Breast epithelium (tissue), 4 donors: Measurements from ENCODE around the gene SLC25A14. TPM values are rescaled to one million over a fixed set of nuclear protein-coding genes. Genes with fewer than 3 reads are reported as not detected.
"Not testable (repeated sequence)": the region's sequence is repeated elsewhere in the genome, so short reads cannot be mapped to it uniquely, and the experiment has no call there.

Source experiments
- DNase-seq, 2 donors: peaks; one replicate each; pipeline ENCODE4 v3.0.0-alpha.2; 2019; ENCODE audit warnings: low spot score in 2 of 2
- H3K27ac ChIP-seq, 2 donors: fragments of 200-600 bp; sonication (generic) in 1 of 2; one replicate each; pipeline ENCODE4 v1.5.1; 2016 to 2019; ENCODE audit warnings: mild to moderate bottlenecking in 1 of 2
- H3K27me3 ChIP-seq, 2 donors: fragments of 200-600 bp; sonication (generic) in 1 of 2; one replicate each; pipeline versions ENCODE4 v1.5.1 to v1.6.0; 2017 to 2019; ENCODE audit warnings: control low read depth in 1 of 2, mild to moderate bottlenecking in 1 of 2
- H3K36me3 ChIP-seq: fragments of 200-600 bp; one replicate; pipeline ENCODE4 v1.5.1; 2019
- H3K4me1 ChIP-seq, 2 donors: fragments of 200-600 bp; sonication (generic); one replicate each; pipeline ENCODE4 v1.5.1; 2016 to 2019; ENCODE audit warnings: control low read depth in 1 of 2
- H3K4me3 ChIP-seq, 3 donors: fragments of 200-600 bp; sonication (generic); 1 replicate in 2 of 3; 2 replicates in 1 of 3; pipeline ENCODE4 v1.5.1; 2016 to 2019; ENCODE audit warnings: mild to moderate bottlenecking in 3 of 3, moderate library complexity in 2 of 3
- H3K9me3 ChIP-seq, 2 donors: fragments of 200-600 bp; sonication (generic) in 1 of 2; one replicate each; pipeline ENCODE4 v1.5.1; 2016 to 2019; ENCODE audit warnings: control low read depth in 1 of 2
- POLR2A ChIP-seq: fragments of 450-650 bp; IDR thresholded peaks from one replicate; pipeline ENCODE4 v1.6.1; 2016; ENCODE audit warnings: antibody characterized with exemption, mild to moderate bottlenecking, moderate library complexity
- POLR2AphosphoS5 ChIP-seq, 3 donors: sonication (generic); formaldehyde crosslinking; IDR thresholded peaks; one replicate each; pipeline ENCODE4 v1.6.1; 2017; ENCODE audit warnings: antibody characterized with exemption in 3 of 3
- intact Hi-C: fragments of 100-400 bp; cut with DNase I; formaldehyde crosslinking; loops from one replicate; pipeline ENCODE4 v1.15.1; 2023; ENCODE audit warnings: low total_unique reads
- total RNA-seq, 3 donors: library from RNA; depleted of rRNA; stranded (reverse); fragments of >200 nt; gene quantifications; one replicate each; pipeline ENCODE4 v1.1.0, GENCODE V29; 2016
- TF ChIP-seq, protein P1 (sequence below), 3 donors: fragments of 450-650 bp; IDR thresholded peaks; one replicate each; pipeline ENCODE4 v1.5.1; 2016 to 2017; ENCODE audit warnings: antibody characterized with exemption in 3 of 3, mild to moderate bottlenecking in 3 of 3, moderate library complexity in 3 of 3

SLC25A14 gene
- total RNA-seq, 3 donors from 2014 or later, result 8.2 to 18.4 (median 16.1) TPM

DNA sequence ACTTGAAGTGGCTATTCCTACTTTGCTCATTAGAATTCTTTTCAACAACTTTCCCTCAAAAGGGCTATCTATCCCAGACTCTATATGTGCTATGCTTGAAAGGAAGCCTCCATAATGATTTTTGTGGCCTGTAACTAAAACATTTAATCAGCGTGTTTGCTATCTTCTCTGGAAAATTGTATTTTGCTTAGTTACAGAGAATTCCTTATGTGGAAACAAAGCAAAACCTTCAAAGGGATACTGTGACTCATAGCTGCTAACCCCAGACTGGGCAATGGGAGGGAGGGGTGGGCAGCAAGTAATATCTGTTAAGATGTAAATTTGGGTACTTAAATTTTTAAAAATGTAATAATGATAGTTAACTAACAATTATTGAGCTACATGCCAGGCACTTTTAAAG is 3.7 kb downstream of the SLC25A14 start:
- Histone ChIP-seq H3K27ac (no peak overlapping the region), H3K4me1 (no peaks in the 10 kb centered on the region), H3K4me3 (no peak overlapping the region), H3K36me3 (no peaks in the 10 kb centered on the region), H3K27me3 (peaks cover 0 to 17% of the 10 kb centered on the region in 2 donors), H3K9me3 (no peaks in the 10 kb centered on the region)
- intact Hi-C loops, result loop anchor here (5.0 kb wide), 1 partner anchor 736 kb away; no protein-coding TSS in a partner anchor
- no peak for TF ChIP-seq POLR2A
- TF ChIP-seq, protein P1, sequence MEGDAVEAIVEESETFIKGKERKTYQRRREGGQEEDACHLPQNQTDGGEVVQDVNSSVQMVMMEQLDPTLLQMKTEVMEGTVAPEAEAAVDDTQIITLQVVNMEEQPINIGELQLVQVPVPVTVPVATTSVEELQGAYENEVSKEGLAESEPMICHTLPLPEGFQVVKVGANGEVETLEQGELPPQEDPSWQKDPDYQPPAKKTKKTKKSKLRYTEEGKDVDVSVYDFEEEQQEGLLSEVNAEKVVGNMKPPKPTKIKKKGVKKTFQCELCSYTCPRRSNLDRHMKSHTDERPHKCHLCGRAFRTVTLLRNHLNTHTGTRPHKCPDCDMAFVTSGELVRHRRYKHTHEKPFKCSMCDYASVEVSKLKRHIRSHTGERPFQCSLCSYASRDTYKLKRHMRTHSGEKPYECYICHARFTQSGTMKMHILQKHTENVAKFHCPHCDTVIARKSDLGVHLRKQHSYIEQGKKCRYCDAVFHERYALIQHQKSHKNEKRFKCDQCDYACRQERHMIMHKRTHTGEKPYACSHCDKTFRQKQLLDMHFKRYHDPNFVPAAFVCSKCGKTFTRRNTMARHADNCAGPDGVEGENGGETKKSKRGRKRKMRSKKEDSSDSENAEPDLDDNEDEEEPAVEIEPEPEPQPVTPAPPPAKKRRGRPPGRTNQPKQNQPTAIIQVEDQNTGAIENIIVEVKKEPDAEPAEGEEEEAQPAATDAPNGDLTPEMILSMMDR (IDR thresholded peaks at IDR 0.05), result no peak
- no peak for TF ChIP-seq POLR2AphosphoS5 (IDR thresholded peaks at IDR 0.05)
- no peak for DNase-seq

- Histone ChIP-seq H3K4me1 (no peaks in the 10 kb centered on the region), H3K27me3 (peaks cover 0 to 9% of the 10 kb centered on the region in 2 donors), H3K27ac (no peak overlapping the region), H3K36me3 (no peaks in the 10 kb centered on the region), H3K9me3 (peaks cover 0 to 3% of the 10 kb centered on the region in 2 donors), H3K4me3 (no peak overlapping the region)
- DNase-seq, result no peak
- intact Hi-C loops, result no loop called here
- TF ChIP-seq POLR2A, result no peak
- no peak for TF ChIP-seq POLR2AphosphoS5 (IDR thresholded peaks at IDR 0.05)
- TF ChIP-seq, protein P1 (IDR thresholded peaks at IDR 0.05), result no peak
Observed at GRCh38 chrX:130347321-130347720, 7.6 kb downstream of the SLC25A14 start.

DNA sequence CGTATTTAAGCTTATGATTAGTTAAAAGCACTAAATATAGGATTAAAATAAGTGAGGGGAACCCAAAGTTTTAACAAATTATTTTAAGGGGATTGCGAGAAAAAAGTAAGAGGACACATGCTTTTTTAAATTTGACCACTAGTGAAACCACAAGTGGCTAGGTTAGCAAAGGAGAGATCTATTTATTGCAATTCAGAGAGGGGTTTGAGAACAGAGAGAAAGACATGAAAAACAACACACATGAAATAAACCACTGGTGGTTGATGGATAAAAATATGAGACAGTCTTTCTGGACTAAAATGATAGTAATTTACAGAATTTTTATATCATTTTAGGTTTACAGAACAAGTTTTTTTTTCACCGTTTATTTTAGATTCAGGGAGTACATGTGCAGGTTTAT is 11.8 kb downstream of the SLC25A14 start:
- H3K4me1 ChIP-seq, result no peaks in the 10 kb centered on the region
- H3K9me3 ChIP-seq, result peaks cover 0 to 3% of the 10 kb centered on the region in 2 donors
- peaks cover 0 to 5% of the 10 kb centered on the region in 2 donors for H3K27me3 ChIP-seq
- intact Hi-C loops, result no loop called here
- no peak overlapping the region for H3K27ac ChIP-seq
- no peaks in the 10 kb centered on the region for H3K36me3 ChIP-seq
- DNase-seq, result no peak
- no peak overlapping the region for H3K4me3 ChIP-seq
- TF ChIP-seq, protein P1 (IDR thresholded peaks at IDR 0.05), result no peak
- TF ChIP-seq POLR2A, result no peak
- TF ChIP-seq POLR2AphosphoS5 (IDR thresholded peaks at IDR 0.05), result no peak

DNA sequence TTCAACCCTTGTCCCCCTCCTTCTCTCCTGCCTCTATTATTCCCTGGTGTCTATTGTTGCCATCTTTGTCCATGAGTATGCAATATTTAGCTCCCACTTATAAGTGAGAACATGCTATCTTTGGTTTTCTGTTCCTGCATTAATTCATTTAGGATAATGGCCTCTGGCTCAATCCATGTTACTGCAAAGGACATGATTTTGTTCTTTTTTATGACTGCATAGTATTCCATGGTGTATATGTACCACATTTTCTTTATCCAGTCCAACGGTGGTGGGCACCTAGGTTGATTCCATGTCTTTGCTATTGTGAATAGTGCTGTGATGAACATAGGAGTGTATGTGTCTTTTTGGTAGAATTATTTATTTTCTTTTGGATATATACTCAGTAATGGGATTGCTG is 12.3 kb downstream of the SLC25A14 start:
- DNase-seq, H3K27ac ChIP-seq, H3K27me3 ChIP-seq, intact Hi-C loops, H3K4me3 ChIP-seq, H3K9me3 ChIP-seq, H3K4me1 ChIP-seq, H3K36me3 ChIP-seq: not testable (repeated sequence)

GRCh38 chrX:130376077-130376476 is 36.4 kb downstream of the SLC25A14 start:
- Histone ChIP-seq H3K36me3 (no peaks in the 10 kb centered on the region), H3K4me1 (no peaks in the 10 kb centered on the region), H3K27me3 (peaks cover 0 to 6% of the 10 kb centered on the region in 2 donors), H3K4me3 (no peak overlapping the region), H3K9me3 (no peaks in the 10 kb centered on the region), H3K27ac (no peak overlapping the region)
- DNase-seq, result no peak
- no peak for TF ChIP-seq POLR2AphosphoS5 (IDR thresholded peaks at IDR 0.05)
- TF ChIP-seq, protein P1 (IDR thresholded peaks at IDR 0.05), result no peak
- TF ChIP-seq POLR2A, result no peak
- intact Hi-C loops, result no loop called here
